Measurements from ENCODE around the gene MASP1.

- TF ChIP-seq SMC3 (IDR thresholded peaks at IDR 0.05) (no peak), POLR2A (IDR thresholded peaks at IDR 0.05; ENCODE audit: low read length) (no peak), CHD2 (IDR thresholded peaks at IDR 0.05; ENCODE audit: low read length, partially characterized antibody) (no peak), CTCF (IDR thresholded peaks at IDR 0.05) (no peak), KDM1A (IDR thresholded peaks at IDR 0.05; ENCODE audit: low read depth) (no peak), EP300 (IDR thresholded peaks at IDR 0.05) (no peak)
Observed at GRCh38 chr3:187314176-187314575, 22.6 kb upstream of the MASP1 start.
